Measurements from ENCODE around the gene KIDINS220.
A peak's percentile ranks its signal among the peaks of the same experiment; 100 is the strongest.

Gene KIDINS220

GRCh38 chr2:8836971-8837794 is at the start of gene KIDINS220:
Gene KIDINS220, minus strand, starts transcription at chr2:8837613. Its CDS starts 10,520 bp downstream, at chr2:8827093.
- in situ Hi-C loops (cut with HindIII; ENCODE audit: low pct_ligation_motif_present, low pct_unique_long_range_greater_than_20kb, low sequenced_read_pairs) = no loop called here
- DNase-seq = peak; percentile 83

- DNase-seq = no peak
- in situ Hi-C loops (cut with HindIII; ENCODE audit: low pct_ligation_motif_present, low pct_unique_long_range_greater_than_20kb, low sequenced_read_pairs) = no loop called here
Observed at GRCh38 chr2:8886876-8887275, 49.5 kb upstream of the KIDINS220 start.

- no peak for DNase-seq
- in situ Hi-C loops (cut with HindIII; ENCODE audit: low pct_ligation_motif_present, low pct_unique_long_range_greater_than_20kb, low sequenced_read_pairs) = no loop called here
Observed at GRCh38 chr2:8886202-8886518, 48.7 kb upstream of the KIDINS220 start.

GRCh38 chr2:8885449-8886201 is 48.2 kb upstream of the KIDINS220 start:
- DNase-seq = no peak
- in situ Hi-C loops (cut with HindIII; ENCODE audit: low pct_ligation_motif_present, low pct_unique_long_range_greater_than_20kb, low sequenced_read_pairs) = no loop called here

- in situ Hi-C loops (cut with HindIII; ENCODE audit: low pct_ligation_motif_present, low pct_unique_long_range_greater_than_20kb, low sequenced_read_pairs) = no loop called here
- no peak for DNase-seq
Observed at GRCh38 chr2:8884812-8885211, 47.4 kb upstream of the KIDINS220 start.

GRCh38 chr2:8882094-8882493 is 44.7 kb upstream of the KIDINS220 start:
- peak; percentile 71 for DNase-seq
- in situ Hi-C loops (cut with HindIII; ENCODE audit: low pct_ligation_motif_present, low pct_unique_long_range_greater_than_20kb, low sequenced_read_pairs) = no loop called here

- no peak for DNase-seq
- in situ Hi-C loops (cut with HindIII; ENCODE audit: low pct_ligation_motif_present, low pct_unique_long_range_greater_than_20kb, low sequenced_read_pairs) = no loop called here
Observed at GRCh38 chr2:8877894-8878293, 40.5 kb upstream of the KIDINS220 start.

GRCh38 chr2:8877332-8877731 is 39.9 kb upstream of the KIDINS220 start:
- no peak for DNase-seq
- in situ Hi-C loops (cut with HindIII; ENCODE audit: low pct_ligation_motif_present, low pct_unique_long_range_greater_than_20kb, low sequenced_read_pairs) = no loop called here

- in situ Hi-C loops (cut with HindIII; ENCODE audit: low pct_ligation_motif_present, low pct_unique_long_range_greater_than_20kb, low sequenced_read_pairs) = no loop called here
- DNase-seq = no peak
Observed at GRCh38 chr2:8876628-8877027, 39.2 kb upstream of the KIDINS220 start.

GRCh38 chr2:8872821-8873432 is 35.5 kb upstream of the KIDINS220 start:
- in situ Hi-C loops (cut with HindIII; ENCODE audit: low pct_ligation_motif_present, low pct_unique_long_range_greater_than_20kb, low sequenced_read_pairs) = no loop called here
- peak; percentile 68 for DNase-seq

- in situ Hi-C loops (cut with HindIII; ENCODE audit: low pct_ligation_motif_present, low pct_unique_long_range_greater_than_20kb, low sequenced_read_pairs) = no loop called here
- DNase-seq = no peak
Observed at GRCh38 chr2:8870441-8870840, 33.0 kb upstream of the KIDINS220 start.

GRCh38 chr2:8867363-8867762 is 29.9 kb upstream of the KIDINS220 start:
- in situ Hi-C loops (cut with HindIII; ENCODE audit: low pct_ligation_motif_present, low pct_unique_long_range_greater_than_20kb, low sequenced_read_pairs) = no loop called here
- DNase-seq = no peak

- DNase-seq = no peak
- in situ Hi-C loops (cut with HindIII; ENCODE audit: low pct_ligation_motif_present, low pct_unique_long_range_greater_than_20kb, low sequenced_read_pairs) = no loop called here
Observed at GRCh38 chr2:8863331-8863953, 26.0 kb upstream of the KIDINS220 start.

- no peak for DNase-seq
- in situ Hi-C loops (cut with HindIII; ENCODE audit: low pct_ligation_motif_present, low pct_unique_long_range_greater_than_20kb, low sequenced_read_pairs) = no loop called here
Observed at GRCh38 chr2:8862230-8862629, 24.8 kb upstream of the KIDINS220 start.

- DNase-seq = no peak
- in situ Hi-C loops (cut with HindIII; ENCODE audit: low pct_ligation_motif_present, low pct_unique_long_range_greater_than_20kb, low sequenced_read_pairs) = no loop called here
Observed at GRCh38 chr2:8861797-8862196, 24.4 kb upstream of the KIDINS220 start.

- peak; percentile 52 for DNase-seq
- in situ Hi-C loops (cut with HindIII; ENCODE audit: low pct_ligation_motif_present, low pct_unique_long_range_greater_than_20kb, low sequenced_read_pairs) = no loop called here
Observed at GRCh38 chr2:8860239-8860638, 22.8 kb upstream of the KIDINS220 start.

- in situ Hi-C loops (cut with HindIII; ENCODE audit: low pct_ligation_motif_present, low pct_unique_long_range_greater_than_20kb, low sequenced_read_pairs) = no loop called here
- no peak for DNase-seq
Observed at GRCh38 chr2:8858910-8859309, 21.5 kb upstream of the KIDINS220 start.

- no peak for DNase-seq
- in situ Hi-C loops (cut with HindIII; ENCODE audit: low pct_ligation_motif_present, low pct_unique_long_range_greater_than_20kb, low sequenced_read_pairs) = no loop called here
Observed at GRCh38 chr2:8858264-8858663, 20.9 kb upstream of the KIDINS220 start.

- no peak for DNase-seq
- in situ Hi-C loops (cut with HindIII; ENCODE audit: low pct_ligation_motif_present, low pct_unique_long_range_greater_than_20kb, low sequenced_read_pairs) = no loop called here
Observed at GRCh38 chr2:8857709-8858108, 20.3 kb upstream of the KIDINS220 start.
